Superior temporal gyrus (tissue), 1 donor: Measurements from ENCODE around the gene PAK1.

Source experiments
- DNase-seq: peaks from one replicate; pipeline ENCODE4 v3.0.0-alpha.2; 2016; ENCODE audit errors: extremely low spot score

Gene PAK1

GRCh38 chr11:77372726-77373125 lies 101.2 kb downstream of the PAK1 start:
- DNase-seq = no peak

DNA sequence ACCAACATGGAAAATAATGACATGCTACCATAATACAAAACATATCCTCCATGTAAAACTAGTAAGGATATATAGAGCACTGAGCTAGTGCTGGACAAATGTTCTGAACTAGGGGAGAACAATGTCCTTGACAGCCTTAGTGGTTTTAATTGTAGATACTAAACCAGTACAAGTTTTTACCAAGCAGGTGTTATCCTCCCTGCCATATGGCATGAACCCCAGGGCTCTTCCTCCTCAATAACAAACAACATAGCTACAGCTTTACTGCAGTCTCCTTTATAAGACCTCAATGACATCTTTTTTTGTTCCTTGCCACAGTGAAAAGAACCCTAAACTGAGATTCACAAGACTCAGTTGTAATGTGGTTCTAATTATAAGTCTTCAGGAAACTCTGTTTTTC lies 102.2 kb downstream of the PAK1 start:
- DNase-seq = no peak

- DNase-seq = no peak
Observed at GRCh38 chr11:77370217-77370616, 103.7 kb downstream of the PAK1 start.

- DNase-seq = no peak
Observed at GRCh38 chr11:77361184-77361583, 112.7 kb downstream of the PAK1 start.

DNA sequence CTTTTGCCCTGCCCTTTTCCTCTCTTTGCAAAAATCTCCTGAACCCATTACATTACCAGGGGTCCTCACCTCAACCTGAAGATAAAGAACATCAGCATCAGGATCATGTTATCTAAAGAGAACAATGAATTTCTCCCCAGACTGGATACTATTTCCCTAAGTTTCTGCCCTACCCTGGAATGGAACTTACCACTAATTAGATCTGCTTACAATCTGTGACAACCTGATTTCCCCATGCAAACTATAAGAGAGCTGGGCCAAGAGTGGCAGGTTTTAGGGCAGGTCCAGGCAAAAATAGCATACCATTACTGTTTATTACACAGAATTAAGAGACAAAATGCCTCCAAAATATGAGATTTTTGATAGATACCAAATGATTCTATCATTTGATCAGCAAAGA lies 114.4 kb downstream of the PAK1 start:
- DNase-seq = no peak

GRCh38 chr11:77353131-77353530 lies 120.8 kb downstream of the PAK1 start:
- DNase-seq = no peak

GRCh38 chr11:77351281-77351886 lies 122.5 kb downstream of the PAK1 start:
- no peak for DNase-seq

DNA sequence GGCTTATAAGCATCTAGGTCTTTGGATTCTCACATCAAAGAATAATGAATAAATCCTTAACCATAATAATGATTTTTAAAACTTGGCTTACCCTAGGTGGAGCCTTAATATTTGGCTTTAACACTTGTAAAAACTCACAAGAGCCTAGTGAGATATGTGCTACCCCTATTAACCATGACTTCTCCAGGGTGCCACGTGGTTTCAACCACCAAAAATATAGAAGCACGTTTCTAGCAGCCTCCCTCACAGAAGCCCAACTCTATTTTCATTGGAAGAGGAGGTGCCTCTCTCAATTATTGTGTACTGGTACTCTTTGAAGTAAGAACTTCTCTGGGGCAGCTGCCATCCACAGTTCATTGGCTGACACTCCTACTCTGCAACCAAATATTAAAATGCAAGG lies 125.9 kb downstream of the PAK1 start:
- DNase-seq = no peak

DNA sequence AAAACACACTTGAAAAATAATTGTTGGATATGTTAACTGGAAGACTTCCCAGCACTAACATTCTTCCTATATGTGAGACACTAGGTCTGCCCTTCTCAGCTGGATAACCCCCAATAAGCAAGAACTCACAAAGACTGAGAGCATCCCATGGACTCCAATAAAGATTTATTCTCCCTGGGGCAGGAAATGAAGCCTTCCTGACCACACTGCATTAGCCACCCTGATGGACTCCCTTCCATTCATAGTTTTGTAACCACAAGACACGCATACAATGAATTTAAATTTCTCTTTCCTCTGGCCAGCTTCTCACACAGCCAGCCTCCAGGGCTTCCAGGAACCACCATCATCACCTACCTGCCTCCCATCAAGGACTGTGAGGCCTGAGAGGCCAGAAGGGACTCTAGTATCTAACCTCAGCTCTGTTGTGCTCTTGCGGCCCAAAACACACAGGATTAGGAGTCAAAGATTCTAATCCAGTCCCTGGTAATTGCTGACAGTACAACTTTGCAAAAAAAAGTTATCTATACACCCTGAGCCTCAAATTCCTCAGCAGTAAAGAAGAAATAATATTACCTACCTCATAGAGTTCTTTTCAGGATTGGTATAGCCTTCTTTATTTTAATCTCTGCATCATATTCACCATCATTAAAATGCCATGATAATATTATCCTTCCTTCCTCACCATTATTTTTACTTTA lies 126.8 kb downstream of the PAK1 start:
- no peak for DNase-seq

GRCh38 chr11:77345621-77346020 lies 128.3 kb downstream of the PAK1 start:
- DNase-seq = no peak

DNA sequence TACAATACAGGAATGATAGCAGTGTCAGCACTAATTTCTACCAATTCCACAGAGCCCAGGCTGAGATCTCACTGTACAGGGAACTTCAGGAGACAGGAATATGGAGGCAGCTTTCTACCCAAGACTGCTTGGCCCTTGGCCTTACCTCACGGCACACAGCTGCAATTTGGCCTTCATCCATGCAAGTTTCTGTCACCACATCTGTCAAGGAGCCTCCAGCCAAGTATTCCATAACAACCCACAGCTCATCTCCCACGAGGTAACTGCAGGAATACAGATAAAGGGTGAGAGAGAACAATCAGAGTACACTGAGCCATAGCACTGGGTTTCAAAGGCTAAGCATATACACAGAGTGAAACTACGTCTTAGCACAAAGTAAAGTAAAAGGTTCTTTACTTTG lies 133.4 kb downstream of the PAK1 start:
- no peak for DNase-seq

DNA sequence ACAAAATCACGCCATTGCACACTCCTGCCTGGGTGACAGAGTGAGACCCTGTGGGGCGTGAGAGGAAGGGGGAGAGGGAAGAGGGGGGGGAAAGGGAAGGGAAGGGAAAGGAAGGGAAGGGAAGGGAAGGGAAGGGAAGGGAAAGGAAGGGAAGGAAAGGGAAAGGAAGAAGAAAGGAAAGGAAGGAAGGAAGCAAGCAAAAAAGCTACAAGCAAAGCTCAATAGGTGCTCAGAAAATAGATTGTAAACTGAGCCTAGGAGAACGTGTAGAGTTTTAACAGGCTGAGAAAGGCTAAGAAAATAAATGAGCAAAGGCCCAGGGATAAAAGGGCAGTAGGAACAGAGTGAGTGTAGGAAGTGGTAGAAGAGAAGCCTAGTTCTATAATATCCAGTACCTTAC lies 141.6 kb downstream of the PAK1 start:
- DNase-seq = no peak

GRCh38 chr11:77325159-77325558 lies 148.7 kb downstream of the PAK1 start:
- DNase-seq = no peak

DNA sequence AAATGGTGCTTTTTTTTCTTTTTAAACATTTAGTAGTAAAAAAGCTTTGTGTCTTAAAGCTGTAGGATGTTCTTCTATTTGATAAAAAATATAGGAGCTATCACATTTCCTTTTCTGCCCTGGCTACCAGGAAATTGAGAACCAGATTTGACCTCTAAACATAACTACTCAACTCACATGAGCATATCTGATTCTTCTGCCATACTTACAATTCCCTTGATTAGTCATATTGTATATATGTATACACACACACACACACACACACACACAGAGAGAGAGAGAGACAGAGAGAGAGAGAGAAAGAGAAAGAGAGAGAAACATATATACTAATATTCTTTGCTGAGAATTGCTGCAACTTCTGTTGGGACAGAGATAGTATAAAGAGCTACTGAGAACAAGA lies 149.4 kb downstream of the PAK1 start:
- DNase-seq = no peak

- peak; percentile 49 for DNase-seq
Observed at GRCh38 chr11:77322926-77323590, 150.8 kb downstream of the PAK1 start.

- DNase-seq = peak; percentile 42
Observed at GRCh38 chr11:77322506-77322905, 151.4 kb downstream of the PAK1 start.

- no peak for DNase-seq
Observed at GRCh38 chr11:77320351-77320750, 153.5 kb downstream of the PAK1 start.

- DNase-seq = no peak
Observed at GRCh38 chr11:77318600-77318999, 155.3 kb downstream of the PAK1 start.

DNA sequence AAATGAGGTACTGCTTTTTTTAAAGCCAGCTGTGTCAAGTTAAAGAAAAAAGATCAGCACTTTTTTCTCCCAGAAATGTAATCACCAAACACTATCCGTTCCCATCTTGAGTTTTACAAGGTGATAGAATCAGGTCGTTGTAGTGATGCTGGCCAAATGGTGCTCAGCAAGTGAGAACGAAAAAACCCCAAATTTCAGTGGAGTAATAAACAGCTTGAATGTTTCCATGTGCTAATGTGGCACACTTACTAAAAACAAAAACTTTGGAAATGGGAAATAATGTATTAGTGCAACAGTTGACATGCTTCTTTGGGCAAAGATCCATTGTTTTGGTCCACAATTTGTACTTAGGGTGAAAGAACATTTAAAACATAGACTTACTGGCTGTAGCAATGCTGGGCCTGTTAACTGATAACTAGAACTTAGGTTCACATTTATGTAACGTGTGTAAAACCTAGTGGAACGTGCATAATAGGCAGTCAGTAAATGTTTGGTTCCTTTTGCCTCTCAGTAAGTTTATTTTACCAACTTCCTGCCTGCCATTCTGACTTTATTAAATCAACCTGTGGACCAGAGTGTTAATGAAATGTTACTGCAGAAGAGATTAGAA lies 157.1 kb downstream of the PAK1 start:
- no peak for DNase-seq

GRCh38 chr11:77312107-77312506 lies 161.8 kb downstream of the PAK1 start:
- no peak for DNase-seq

GRCh38 chr11:77311701-77312100 lies 162.2 kb downstream of the PAK1 start:
- no peak for DNase-seq

- no peak for DNase-seq
Observed at GRCh38 chr11:77310721-77311120, 163.2 kb downstream of the PAK1 start.
